GM21367 (cell line): Measurements from ENCODE around the gene MOB2.
"Not testable (repeated sequence)": the region's sequence is repeated elsewhere in the genome, so short reads cannot be mapped to it uniquely, and the experiment has no call there.

Source experiments
- ATAC-seq: cut with Tn5 transposase; IDR thresholded peaks from one replicate; pipeline ENCODE4 v1.9.1; 2021; ENCODE audit not compliant: unreplicated experiment

The MOB2 gene

GRCh38 chr11:1446623-1447022 lies 40.0 kb downstream of the MOB2 start:
- ATAC-seq, result no peak

DNA sequence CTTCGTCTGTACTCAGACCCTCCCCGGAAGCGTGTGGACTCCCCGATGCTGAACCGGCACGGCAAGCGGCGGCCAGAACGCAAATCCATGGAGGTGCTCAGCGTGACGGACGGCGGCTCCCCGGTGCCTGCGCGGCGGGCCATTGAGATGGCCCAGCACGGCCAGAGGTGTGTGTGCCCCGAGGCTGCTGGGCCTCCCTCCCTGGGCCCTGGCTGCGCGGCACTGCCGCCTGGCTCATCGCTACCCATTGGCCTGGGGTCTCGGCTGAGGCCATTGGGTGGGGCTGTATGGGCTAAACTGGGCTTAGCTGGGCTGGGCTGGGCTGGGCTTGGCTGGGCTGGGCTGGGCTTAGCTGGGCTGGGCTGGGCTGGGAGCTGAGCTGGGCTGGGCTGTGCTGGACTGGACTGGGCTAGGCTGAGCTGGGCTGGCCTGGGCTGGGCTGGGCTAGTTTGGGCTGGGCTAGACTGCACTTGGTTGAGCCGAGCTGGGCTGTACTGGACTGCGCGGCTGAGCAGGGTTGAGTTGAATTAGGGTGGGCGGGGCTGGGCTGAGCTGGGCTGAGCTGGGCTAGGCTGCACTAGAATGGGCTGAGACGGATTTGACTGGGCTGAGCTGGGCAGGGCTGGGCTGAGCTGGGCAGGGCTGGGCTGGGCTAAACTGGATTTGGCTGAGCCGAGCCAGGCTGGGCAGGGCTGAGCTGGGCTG lies 40.7 kb downstream of the MOB2 start:
- ATAC-seq, result no peak

DNA sequence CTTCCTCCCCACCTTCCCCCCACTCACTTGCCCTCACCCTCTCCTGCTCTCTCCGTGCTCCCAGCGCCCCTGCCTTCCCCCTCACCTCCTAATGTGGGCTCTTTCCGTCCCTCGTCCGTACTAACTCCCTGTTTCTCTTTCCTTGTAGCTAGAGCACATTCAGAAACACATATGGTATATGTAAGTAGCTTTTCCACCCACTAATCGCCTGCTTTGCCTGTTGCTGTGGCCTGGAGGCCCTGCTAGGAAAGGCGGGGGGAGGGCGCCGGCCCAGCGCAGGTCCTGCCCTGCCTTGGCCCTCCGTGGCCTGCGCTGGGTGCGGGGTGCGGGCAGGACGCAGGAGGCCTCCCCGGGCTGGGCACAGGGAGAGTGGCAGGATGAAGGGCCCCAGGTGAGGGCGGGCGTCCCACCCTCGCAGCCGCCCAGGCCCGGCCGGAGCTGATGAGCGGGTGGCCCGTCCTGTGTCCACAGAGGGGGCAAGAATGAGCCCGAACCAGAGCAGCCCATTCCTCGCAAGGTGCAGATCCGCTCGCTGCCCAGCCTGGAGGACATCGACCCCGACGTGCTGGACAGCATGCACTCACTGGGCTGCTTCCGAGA lies 41.7 kb downstream of the MOB2 start:
- no peak for ATAC-seq

- no peak for ATAC-seq
Measured at GRCh38 chr11:1444321-1444720, 42.3 kb downstream of the MOB2 start.

DNA sequence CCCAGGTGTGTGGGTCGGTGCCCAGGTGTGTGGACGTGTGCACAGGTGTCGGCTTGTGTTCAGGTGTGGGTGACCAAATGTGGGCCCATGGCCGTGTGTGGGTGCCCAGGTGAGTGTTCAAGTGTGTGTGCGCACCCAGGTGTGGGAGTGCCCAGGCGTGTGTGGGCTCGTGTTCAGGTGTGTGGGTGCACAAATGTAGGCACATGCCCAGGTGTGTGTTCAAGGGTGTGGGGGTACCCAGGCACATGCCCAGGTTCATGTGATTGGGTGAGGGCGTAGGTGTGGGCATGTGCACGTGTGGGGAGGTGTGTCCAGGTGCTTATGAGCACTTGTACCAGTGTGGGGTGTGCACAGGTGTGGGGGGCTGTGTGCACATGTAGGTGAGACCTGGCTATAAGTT lies 42.8 kb downstream of the MOB2 start:
- no peak for ATAC-seq

GRCh38 chr11:1442807-1443366 lies 43.7 kb downstream of the MOB2 start:
- ATAC-seq, result no peak

DNA sequence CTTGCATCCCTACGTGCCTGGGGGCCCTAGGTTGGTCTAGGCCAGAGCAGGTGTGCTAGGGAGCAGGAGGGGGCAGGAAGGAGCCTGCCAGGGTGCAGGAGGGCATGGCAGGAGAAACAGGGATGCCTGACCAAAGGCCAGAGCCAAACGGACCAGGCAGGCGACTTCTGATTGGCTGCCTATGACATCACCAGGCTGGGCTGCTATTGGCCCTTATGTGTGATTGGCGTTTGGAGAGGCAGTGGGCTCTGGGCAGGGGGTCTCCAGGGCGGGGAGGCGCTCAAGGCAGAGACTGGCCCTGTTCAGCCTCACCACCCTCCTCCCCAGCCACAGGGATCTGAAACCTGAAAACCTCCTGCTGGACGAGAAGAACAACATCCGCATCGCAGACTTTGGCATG lies 44.4 kb downstream of the MOB2 start:
- no peak for ATAC-seq

DNA sequence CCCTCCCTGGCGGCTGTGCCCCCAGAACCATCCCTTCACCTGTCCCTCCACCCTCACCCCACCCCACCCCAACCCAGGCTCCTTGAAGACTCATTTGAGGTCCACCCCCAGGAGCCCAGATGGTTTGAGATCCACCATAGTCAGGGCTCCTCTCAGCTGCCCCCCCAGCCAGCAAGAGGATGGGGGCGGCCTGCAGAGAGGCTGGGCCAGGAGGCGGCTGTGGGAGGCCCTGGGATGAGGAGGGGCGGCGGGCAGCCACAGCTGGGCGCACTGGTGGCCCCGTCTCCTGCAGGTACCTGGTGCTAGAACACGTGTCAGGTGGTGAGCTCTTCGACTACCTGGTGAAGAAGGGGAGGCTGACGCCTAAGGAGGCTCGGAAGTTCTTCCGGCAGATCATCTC lies 46.1 kb downstream of the MOB2 start:
- no peak for ATAC-seq

DNA sequence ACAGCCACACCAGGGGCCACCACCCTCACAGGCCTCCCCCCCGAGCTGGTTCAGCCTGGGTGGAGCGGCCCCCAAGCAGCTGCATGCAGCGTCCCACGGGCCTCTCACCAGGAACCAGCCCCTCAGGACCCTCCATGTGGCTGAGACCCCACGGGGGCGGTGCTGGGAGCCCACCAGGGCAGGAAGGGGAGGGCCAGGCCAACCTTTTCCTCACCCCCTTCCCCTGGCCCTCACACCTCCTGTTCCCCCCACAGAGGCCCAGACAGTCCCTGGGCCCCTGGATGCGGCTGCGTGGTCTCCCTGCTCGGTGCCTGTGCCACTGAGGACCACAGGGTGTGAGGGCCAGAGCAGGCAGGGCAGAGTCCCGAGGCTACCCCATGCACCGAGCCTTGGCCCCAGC lies 46.5 kb downstream of the MOB2 start:
- no peak for ATAC-seq

DNA sequence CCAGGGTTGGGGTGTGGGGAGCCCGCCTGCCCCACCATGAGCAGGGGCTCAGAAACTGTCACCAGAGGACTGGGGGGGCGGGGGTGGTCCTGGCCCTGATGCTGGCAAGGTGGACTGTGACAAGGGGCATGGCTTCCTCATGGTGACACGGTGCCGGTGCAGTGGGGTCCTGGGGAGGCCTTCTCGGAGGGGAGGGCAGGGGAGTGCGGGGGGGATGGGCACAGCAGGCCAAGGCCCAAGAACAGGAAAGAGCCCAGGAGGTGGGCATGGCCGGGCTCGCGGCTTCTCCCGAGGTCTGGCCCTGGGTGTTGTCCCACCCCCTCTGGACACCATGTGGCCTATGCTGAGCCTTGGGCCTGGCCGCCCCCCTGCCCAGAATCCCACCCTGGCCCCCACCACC lies 47.2 kb downstream of the MOB2 start:
- no peak for ATAC-seq

- no peak for ATAC-seq
Measured at GRCh38 chr11:1438967-1439330, 47.6 kb downstream of the MOB2 start.

GRCh38 chr11:1438261-1438966 lies 48.2 kb downstream of the MOB2 start:
- no peak for ATAC-seq

DNA sequence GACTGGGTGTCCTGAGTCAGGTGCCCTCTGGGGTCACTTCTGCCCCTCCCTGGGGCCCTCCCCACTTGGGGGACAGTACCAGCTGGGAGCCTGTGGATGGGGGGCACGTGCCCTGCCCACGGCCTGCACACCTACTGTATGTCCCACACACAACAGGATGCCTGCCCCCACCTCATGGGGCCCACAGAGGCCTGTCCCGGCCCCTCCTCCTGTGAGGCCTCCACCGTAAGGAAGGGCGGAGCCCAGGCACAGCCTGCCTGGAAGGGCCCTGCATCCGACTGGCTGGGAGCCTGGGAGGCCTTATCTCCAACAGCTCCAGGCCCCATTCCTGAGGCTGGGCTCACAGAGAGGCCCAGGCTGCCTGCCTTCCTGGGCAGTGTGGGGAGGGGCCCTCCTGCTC lies 49.1 kb downstream of the MOB2 start:
- no peak for ATAC-seq

GRCh38 chr11:1436468-1437039 lies 50.0 kb downstream of the MOB2 start:
- ATAC-seq, result no peak

DNA sequence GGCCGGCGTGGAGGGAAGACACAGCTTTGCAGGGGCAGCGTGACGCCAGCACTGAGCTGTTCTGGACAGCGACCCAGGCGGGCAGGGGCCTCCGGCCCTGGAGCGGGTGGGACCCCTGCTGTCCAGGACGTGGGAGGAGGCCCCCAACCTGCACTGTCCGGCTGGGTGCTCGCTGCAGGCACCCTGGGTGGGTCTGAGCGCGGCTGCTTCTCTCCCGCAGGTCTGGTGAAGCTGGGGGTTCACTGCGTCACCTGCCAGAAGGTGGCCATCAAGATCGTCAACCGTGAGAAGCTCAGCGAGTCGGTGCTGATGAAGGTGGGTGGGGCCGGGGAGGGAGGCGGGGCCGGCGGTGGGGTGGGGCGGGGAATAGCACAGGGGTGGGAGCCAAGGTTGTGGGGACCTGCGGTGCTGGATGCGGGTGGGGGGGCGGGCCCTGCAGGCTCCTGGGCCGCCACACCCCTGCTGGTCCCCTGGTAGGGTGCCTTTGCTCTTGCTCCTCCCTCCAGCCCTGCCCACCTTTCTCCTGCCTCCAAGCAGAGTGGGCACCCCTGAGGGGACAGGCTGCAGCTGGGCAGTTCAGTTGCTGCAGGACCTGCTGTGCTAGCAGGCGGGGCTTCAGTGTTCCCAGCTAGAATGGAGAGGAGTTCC lies 50.6 kb downstream of the MOB2 start:
- no peak for ATAC-seq

GRCh38 chr11:1435479-1435819 lies 51.1 kb downstream of the MOB2 start:
- not testable (repeated sequence) for ATAC-seq

DNA sequence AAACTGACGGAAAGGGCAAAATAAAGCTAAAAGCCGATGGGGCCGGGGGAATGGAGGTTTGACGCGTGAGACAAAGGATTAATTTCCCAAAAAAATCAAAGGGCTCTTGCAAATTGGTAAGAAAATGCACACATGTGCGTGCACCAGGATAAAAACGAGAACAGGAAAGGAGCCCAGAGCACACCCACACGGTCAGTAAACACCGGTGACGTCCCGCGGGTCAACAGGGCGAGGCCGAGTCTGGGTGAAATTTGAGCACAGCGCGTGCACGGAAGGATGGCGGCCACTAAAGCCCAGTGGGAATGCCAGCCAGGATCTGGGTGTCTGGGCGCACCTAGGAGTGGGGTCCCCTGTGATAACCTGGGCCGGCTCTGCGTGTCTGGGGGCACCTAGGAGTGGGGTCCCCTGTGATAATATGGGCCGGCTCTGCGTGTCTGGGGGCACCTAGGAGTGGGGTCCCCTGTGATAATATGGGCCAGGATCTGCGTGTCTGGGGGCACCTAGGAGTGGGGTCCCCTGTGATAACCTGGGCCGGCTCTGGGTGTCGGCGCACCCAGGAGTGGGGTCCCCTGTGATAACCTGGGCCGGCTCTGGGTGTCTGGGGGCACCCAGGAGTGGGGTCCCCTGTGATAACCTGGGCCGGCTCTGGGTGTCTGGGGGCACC lies 52.5 kb downstream of the MOB2 start:
- no peak for ATAC-seq

DNA sequence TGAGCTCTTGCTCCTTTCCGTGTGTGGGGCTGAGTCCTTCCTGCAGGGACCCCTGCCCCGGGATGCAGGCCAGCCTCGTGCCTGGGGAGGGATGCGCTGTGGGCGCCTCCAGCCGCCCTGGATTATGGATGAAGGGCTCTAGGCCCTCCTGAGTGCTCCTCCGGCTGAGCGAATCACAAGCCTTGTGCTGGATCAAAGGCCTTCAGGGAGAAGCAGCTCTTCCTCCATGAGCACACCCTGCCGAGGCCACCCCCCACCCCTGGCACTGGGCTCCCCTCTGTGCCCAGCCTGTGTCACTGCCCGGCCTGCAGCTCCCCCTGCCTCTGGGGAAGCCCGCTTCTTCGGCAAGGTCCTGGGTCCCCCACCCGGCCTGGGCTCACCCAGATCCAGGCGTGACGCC lies 53.0 kb downstream of the MOB2 start:
- no peak for ATAC-seq

- ATAC-seq, result no peak
Measured at GRCh38 chr11:1428762-1429316, 57.7 kb downstream of the MOB2 start.

- ATAC-seq, result no peak
Measured at GRCh38 chr11:1425439-1425838, 61.1 kb downstream of the MOB2 start.

DNA sequence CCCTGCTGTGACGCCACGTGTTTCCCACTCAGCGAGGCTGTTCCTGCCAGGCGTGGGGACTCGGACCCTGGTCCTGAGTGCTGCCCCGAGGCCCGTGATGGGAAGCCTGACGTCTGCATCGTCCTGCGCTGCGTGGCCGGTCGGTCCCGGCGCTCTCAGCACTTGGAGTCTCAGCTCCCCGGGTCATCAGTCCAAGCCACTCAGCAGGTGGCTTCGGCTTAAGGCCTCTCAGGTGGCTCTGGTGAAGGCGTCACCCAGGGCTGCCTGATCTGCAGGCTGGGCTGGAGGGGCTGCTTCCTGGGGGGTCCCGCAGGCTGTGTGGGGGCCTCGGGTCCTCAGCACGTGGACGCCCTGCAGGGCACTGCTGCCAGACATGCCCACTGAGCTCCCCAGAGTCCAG lies 61.6 kb downstream of the MOB2 start:
- no peak for ATAC-seq
